HEK293 (cell line): ENCODE results near the gene CLCA1.

Experiments used
- MYNN ChIP-seq: fragments of 450-650 bp; formaldehyde crosslinking; IDR thresholded peaks from 2 replicates; pipeline ENCODE4 v1.5.1; 2016; ENCODE audit warnings: missing biosample characterization, missing genetic modification characterization, borderline replicate concordance
- YY1 ChIP-seq: fragments of 450-650 bp; formaldehyde crosslinking; IDR thresholded peaks from 2 replicates; pipeline ENCODE4 v1.5.1; 2018; ENCODE audit warnings: missing biosample characterization, missing genetic modification characterization
- ZNF292 ChIP-seq: fragments of 450-650 bp; formaldehyde crosslinking; IDR thresholded peaks from 2 replicates; pipeline ENCODE4 v1.5.1; 2016; ENCODE audit warnings: low read depth, missing biosample characterization, missing genetic modification characterization, borderline replicate concordance
- ZNF777 ChIP-seq: fragments of 450-650 bp; formaldehyde crosslinking; IDR thresholded peaks from 2 replicates; pipeline ENCODE4 v1.5.1; 2017; ENCODE audit warnings: missing biosample characterization, missing genetic modification characterization, borderline replicate concordance
- TF ChIP-seq, protein P1 (sequence below): fragments of 450-650 bp; formaldehyde crosslinking; IDR thresholded peaks from 2 replicates; pipeline ENCODE4 v1.5.1; 2016; ENCODE audit warnings: missing biosample characterization, missing genetic modification characterization

DNA sequence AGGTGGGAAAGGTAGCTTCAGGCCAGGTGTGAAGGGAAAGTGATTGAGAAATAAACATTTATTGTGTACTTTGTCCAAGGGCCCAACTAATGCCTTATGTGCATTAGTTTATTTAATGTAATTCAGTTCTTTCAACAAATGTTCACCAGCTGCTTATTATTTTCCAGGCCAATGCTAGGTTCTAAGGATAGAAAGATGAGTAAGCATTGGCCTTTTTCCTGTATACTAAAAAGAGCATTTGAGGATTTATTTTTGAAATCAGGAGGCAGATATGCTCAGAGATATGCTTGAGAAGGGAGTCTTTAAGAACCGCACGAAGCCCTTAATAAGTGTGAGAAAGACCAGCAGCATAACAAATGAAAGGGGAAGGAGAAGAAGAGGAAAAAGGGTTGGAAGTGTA is 32.0 kb downstream of the CLCA1 start:
- TF ChIP-seq MYNN (tag by site-specific recombination): no peak
- no peak for TF ChIP-seq ZNF292 (tag by site-specific recombination)
- TF ChIP-seq ZNF777 (tag by site-specific recombination): no peak
- no peak for TF ChIP-seq YY1 (tag by site-specific recombination)
- TF ChIP-seq, protein P1, sequence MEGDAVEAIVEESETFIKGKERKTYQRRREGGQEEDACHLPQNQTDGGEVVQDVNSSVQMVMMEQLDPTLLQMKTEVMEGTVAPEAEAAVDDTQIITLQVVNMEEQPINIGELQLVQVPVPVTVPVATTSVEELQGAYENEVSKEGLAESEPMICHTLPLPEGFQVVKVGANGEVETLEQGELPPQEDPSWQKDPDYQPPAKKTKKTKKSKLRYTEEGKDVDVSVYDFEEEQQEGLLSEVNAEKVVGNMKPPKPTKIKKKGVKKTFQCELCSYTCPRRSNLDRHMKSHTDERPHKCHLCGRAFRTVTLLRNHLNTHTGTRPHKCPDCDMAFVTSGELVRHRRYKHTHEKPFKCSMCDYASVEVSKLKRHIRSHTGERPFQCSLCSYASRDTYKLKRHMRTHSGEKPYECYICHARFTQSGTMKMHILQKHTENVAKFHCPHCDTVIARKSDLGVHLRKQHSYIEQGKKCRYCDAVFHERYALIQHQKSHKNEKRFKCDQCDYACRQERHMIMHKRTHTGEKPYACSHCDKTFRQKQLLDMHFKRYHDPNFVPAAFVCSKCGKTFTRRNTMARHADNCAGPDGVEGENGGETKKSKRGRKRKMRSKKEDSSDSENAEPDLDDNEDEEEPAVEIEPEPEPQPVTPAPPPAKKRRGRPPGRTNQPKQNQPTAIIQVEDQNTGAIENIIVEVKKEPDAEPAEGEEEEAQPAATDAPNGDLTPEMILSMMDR: no peak
